ENCODE measurements around the gene FRY. TPM values are rescaled to one million over a fixed set of nuclear protein-coding genes. Genes with fewer than 3 reads are reported as not detected.
A peak's percentile ranks its signal among the peaks of the same experiment; 100 is the strongest.

The FRY gene
- total and polyA plus RNA-seq, 4 donors: 6.2 to 31.2 (median 12.7) TPM

DNA sequence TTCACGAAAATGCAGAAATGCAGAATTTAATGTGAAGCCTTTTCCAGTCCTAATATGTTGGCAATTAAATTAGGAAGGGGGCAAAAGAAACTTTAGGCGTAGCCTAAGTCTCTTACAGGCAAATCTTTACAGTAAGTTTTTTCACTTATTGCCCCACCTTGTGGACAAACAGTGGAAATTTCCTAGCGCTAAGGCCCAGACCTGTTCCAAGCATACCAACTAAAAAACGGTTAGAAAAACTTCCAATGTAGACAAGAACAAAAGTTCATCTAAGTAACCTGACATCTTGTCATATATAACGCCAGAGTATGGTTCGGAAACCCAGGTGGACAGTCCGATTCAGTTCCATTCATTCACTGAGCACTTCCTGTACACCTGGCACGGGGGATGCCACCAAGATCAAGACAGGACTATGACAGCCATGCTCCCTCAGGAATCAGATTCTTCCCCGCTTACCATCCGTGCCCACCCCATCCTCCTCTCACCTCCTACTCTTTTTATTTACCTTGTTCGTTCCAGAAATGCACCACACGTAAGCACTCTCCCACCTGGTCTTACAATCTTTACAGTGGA lies 278.6 kb downstream of the FRY start:
- no peak for TF ChIP-seq TAF1 (conservative IDR thresholded peaks at IDR 0.05)
- TF ChIP-seq FOXA1 (IDR thresholded peaks at IDR 0.05): no peak
- TF ChIP-seq GABPA (IDR thresholded peaks at IDR 0.05 in 1 of 2, conservative IDR thresholded peaks at IDR 0.05 in 1 of 2): no peak
- peak; percentile 14 for TF ChIP-seq ATF3 (IDR thresholded peaks at IDR 0.05)
- TF ChIP-seq NR2F2 (IDR thresholded peaks at IDR 0.05): no peak
- peak; percentile 27 for TF ChIP-seq YY1 (IDR thresholded peaks at IDR 0.05)
- TF ChIP-seq HNF4G (IDR thresholded peaks at IDR 0.05): no peak
- no peak for TF ChIP-seq JUND (IDR thresholded peaks at IDR 0.05)
- TF ChIP-seq FOXA2 (IDR thresholded peaks at IDR 0.05): no peak
- TF ChIP-seq MAX (IDR thresholded peaks at IDR 0.05): peak; percentile 6
- TF ChIP-seq, protein P1, sequence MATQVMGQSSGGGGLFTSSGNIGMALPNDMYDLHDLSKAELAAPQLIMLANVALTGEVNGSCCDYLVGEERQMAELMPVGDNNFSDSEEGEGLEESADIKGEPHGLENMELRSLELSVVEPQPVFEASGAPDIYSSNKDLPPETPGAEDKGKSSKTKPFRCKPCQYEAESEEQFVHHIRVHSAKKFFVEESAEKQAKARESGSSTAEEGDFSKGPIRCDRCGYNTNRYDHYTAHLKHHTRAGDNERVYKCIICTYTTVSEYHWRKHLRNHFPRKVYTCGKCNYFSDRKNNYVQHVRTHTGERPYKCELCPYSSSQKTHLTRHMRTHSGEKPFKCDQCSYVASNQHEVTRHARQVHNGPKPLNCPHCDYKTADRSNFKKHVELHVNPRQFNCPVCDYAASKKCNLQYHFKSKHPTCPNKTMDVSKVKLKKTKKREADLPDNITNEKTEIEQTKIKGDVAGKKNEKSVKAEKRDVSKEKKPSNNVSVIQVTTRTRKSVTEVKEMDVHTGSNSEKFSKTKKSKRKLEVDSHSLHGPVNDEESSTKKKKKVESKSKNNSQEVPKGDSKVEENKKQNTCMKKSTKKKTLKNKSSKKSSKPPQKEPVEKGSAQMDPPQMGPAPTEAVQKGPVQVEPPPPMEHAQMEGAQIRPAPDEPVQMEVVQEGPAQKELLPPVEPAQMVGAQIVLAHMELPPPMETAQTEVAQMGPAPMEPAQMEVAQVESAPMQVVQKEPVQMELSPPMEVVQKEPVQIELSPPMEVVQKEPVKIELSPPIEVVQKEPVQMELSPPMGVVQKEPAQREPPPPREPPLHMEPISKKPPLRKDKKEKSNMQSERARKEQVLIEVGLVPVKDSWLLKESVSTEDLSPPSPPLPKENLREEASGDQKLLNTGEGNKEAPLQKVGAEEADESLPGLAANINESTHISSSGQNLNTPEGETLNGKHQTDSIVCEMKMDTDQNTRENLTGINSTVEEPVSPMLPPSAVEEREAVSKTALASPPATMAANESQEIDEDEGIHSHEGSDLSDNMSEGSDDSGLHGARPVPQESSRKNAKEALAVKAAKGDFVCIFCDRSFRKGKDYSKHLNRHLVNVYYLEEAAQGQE (IDR thresholded peaks at IDR 0.05): no peak
- TF ChIP-seq HNF4A (conservative IDR thresholded peaks at IDR 0.05): no peak
- no peak for TF ChIP-seq SP1 (IDR thresholded peaks at IDR 0.05)
- TF ChIP-seq RAD21 (IDR thresholded peaks at IDR 0.05): peak; percentile 84 to 89
- TF ChIP-seq RXRA (IDR thresholded peaks at IDR 0.05): peak in 1 of 2 donors; percentile 49
- TF ChIP-seq CTCF (IDR thresholded peaks at IDR 0.05; ENCODE audit: low read depth, low read length, missing input control): peak; percentile 80
- no peak for TF ChIP-seq EGR1 (IDR thresholded peaks at IDR 0.05; ENCODE audit: low read depth in 2 of 2)
- TF ChIP-seq, protein P2, sequence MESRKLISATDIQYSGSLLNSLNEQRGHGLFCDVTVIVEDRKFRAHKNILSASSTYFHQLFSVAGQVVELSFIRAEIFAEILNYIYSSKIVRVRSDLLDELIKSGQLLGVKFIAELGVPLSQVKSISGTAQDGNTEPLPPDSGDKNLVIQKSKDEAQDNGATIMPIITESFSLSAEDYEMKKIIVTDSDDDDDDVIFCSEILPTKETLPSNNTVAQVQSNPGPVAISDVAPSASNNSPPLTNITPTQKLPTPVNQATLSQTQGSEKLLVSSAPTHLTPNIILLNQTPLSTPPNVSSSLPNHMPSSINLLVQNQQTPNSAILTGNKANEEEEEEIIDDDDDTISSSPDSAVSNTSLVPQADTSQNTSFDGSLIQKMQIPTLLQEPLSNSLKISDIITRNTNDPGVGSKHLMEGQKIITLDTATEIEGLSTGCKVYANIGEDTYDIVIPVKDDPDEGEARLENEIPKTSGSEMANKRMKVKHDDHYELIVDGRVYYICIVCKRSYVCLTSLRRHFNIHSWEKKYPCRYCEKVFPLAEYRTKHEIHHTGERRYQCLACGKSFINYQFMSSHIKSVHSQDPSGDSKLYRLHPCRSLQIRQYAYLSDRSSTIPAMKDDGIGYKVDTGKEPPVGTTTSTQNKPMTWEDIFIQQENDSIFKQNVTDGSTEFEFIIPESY (IDR thresholded peaks at IDR 0.05): peak; percentile 18
- WGBS: 31% methylated on average over 12 of the region's 12 CpGs
- Histone ChIP-seq H3K4me3 (ENCODE audit: low read depth in 1 of 3, low read length in 3 of 3) (peak overlapping the region in 2 of 3 donors; percentile 20 to 25), H3K9ac (ENCODE audit: low read depth in 1 of 2, low read length in 2 of 2) (peak overlapping the region in 1 of 2 donors; percentile 50), H3K27me3 (ENCODE audit: control insufficient read depth in 4 of 4, insufficient read depth in 4 of 4, low read length in 3 of 4) (no peaks in the 10 kb centered on the region), H3K36me3 (ENCODE audit: control insufficient read depth in 4 of 4, insufficient read depth in 3 of 4, low read depth in 1 of 4, low read length in 3 of 4) (no peaks in the 10 kb centered on the region), H3K4me1 (ENCODE audit: control insufficient read depth in 4 of 4, insufficient read depth in 4 of 4, low read length in 3 of 4) (peaks cover 0 to 4% (median 3%) of the 10 kb centered on the region in 4 donors), H3K27ac (ENCODE audit: low read depth in 1 of 2, low read length in 2 of 2) (no peak overlapping the region), H3K9me3 (ENCODE audit: control insufficient read depth in 4 of 4, low read length in 3 of 4) (no peaks in the 10 kb centered on the region)
- no peak for DNase-seq (ENCODE audit: low spot score)
